Loucy (cell line): ENCODE results near the gene UBE2Z.

Source experiments
- CTCF ChIP-seq: fragments of 200-600 bp; sonication (generic); conservative IDR thresholded peaks from 2 replicates; pipeline ENCODE4 v1.5.1; 2014; ENCODE audit warnings: mild to moderate bottlenecking, antibody characterized with exemption, low read length
- EZH2phosphoT487 ChIP-seq: fragments of 200-600 bp; IDR thresholded peaks from 2 replicates; pipeline ENCODE4 v1.6.1; 2018; ENCODE audit warnings: antibody characterized with exemption, mild to moderate bottlenecking, moderate library complexity, borderline replicate concordance

GRCh38 chr17:48973806-48974205 lies 65.6 kb downstream of the UBE2Z start:
- no peak for TF ChIP-seq CTCF
- no peak for TF ChIP-seq EZH2phosphoT487
